Body of pancreas (tissue), 4 donors: Measurements from ENCODE around the gene ZCCHC2.

Experiments
- POLR2A ChIP-seq, 3 donors: fragments of 450-650 bp; IDR thresholded peaks; one replicate each; pipeline ENCODE4 v1.6.1; 2016; ENCODE audit warnings: antibody characterized with exemption in 3 of 3, mild to moderate bottlenecking in 2 of 3
- TF ChIP-seq, protein P1 (sequence below), 7 experiments: fragments of 450-650 bp in 4 of 7; fragments of 200-600 bp in 3 of 7; sonication (generic) in 3 of 7; IDR thresholded peaks; one replicate each; pipeline ENCODE4 v1.5.1; 2016 to 2019; ENCODE audit warnings: antibody characterized with exemption in 7 of 7

DNA sequence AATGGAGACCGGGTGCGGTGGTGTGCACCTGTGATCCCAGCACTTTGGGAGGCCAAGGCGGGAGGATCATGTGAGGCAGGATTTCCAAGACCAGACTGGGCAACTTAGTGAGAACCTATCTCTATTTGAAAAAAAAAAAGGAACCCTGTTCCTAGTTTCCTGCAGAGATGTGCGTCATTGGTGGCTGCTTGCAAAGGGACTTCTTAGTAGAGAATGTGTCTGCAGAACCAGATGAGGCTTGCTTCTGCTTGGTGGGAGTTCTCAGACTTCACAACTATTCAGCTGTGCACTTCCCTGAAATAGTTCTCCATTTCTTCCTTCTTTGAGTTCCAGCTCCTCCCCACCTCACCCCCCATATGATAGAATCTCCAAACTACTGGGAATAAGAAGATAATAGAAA, 22.3 kb downstream of the ZCCHC2 start:
- TF ChIP-seq, protein P1, sequence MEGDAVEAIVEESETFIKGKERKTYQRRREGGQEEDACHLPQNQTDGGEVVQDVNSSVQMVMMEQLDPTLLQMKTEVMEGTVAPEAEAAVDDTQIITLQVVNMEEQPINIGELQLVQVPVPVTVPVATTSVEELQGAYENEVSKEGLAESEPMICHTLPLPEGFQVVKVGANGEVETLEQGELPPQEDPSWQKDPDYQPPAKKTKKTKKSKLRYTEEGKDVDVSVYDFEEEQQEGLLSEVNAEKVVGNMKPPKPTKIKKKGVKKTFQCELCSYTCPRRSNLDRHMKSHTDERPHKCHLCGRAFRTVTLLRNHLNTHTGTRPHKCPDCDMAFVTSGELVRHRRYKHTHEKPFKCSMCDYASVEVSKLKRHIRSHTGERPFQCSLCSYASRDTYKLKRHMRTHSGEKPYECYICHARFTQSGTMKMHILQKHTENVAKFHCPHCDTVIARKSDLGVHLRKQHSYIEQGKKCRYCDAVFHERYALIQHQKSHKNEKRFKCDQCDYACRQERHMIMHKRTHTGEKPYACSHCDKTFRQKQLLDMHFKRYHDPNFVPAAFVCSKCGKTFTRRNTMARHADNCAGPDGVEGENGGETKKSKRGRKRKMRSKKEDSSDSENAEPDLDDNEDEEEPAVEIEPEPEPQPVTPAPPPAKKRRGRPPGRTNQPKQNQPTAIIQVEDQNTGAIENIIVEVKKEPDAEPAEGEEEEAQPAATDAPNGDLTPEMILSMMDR (IDR thresholded peaks at IDR 0.05) = no peak
- no peak for TF ChIP-seq POLR2A (IDR thresholded peaks at IDR 0.05)
